ENCODE results near the gene MCF2L2.

GRCh38 chr3:183284570-183284969 is 143.8 kb downstream of the MCF2L2 start:
- TF ChIP-seq REST (IDR thresholded peaks at IDR 0.05; ENCODE audit: borderline replicate concordance) (no peak), CTCF (IDR thresholded peaks at IDR 0.05; ENCODE audit: poor library complexity, severe bottlenecking) (no peak), EZH2 (IDR thresholded peaks at IDR 0.05; ENCODE audit: borderline replicate concordance, insufficient read depth, low read length, poor library complexity, severe bottlenecking) (no peak), TAF1 (IDR thresholded peaks at IDR 0.05; ENCODE audit: low read depth) (no peak), SMC3 (conservative IDR thresholded peaks at IDR 0.05; ENCODE audit: poor library complexity) (no peak), EP300 (conservative IDR thresholded peaks at IDR 0.05; ENCODE audit: poor library complexity, severe bottlenecking) (no peak), POLR2AphosphoS5 (IDR thresholded peaks at IDR 0.05) (no peak), RAD21 (conservative IDR thresholded peaks at IDR 0.05) (no peak), MXI1 (conservative IDR thresholded peaks at IDR 0.05; ENCODE audit: poor library complexity, severe bottlenecking) (no peak)
